Activated naive CD4-positive, alpha-beta T cell treated with anti-CD3 and anti-CD28 coated beads, Interleukin-2, amount 10 ng/mL, durations not matched to agents 7 days and 5 days (primary cell): ENCODE measurements around the gene ZNF763.
"Not testable (repeated sequence)": the region's sequence is repeated elsewhere in the genome, so short reads cannot be mapped to it uniquely, and the experiment has no call there.

Source experiments
- CTCF ChIA-PET: fragments of 350-600 bp; sonication (Branson Sonifier 250); formaldehyde crosslinking; loops from one replicate; lab custom pipeline; 2021; ENCODE audit warnings: antibody characterized with exemption; lab: Charles Lee
- DNase-seq: peaks from one replicate; pipeline ENCODE4 v3.0.0-alpha.2; 2020
- H3K27ac Mint-ChIP-seq: one replicate; pipeline ENCODE4 v1.8.0; 2021; ENCODE audit warnings: mild to moderate bottlenecking, moderate library complexity, mixed read lengths
- H3K27me3 Mint-ChIP-seq: one replicate; pipeline ENCODE4 v1.8.0; 2021; ENCODE audit warnings: mild to moderate bottlenecking, mixed read lengths
- H3K36me3 Mint-ChIP-seq: one replicate; pipeline ENCODE4 v1.8.0; 2021; ENCODE audit warnings: mixed read lengths
- H3K4me1 Mint-ChIP-seq: one replicate; pipeline ENCODE4 v1.8.0; 2021; ENCODE audit warnings: mixed read lengths
- H3K4me3 Mint-ChIP-seq: one replicate; pipeline ENCODE4 v1.8.0; 2021; ENCODE audit warnings: mild to moderate bottlenecking, moderate library complexity, mixed read lengths
- H3K9me3 Mint-ChIP-seq: one replicate; pipeline ENCODE4 v1.8.0; 2021; ENCODE audit warnings: mixed read lengths

ZNF763 gene

DNA sequence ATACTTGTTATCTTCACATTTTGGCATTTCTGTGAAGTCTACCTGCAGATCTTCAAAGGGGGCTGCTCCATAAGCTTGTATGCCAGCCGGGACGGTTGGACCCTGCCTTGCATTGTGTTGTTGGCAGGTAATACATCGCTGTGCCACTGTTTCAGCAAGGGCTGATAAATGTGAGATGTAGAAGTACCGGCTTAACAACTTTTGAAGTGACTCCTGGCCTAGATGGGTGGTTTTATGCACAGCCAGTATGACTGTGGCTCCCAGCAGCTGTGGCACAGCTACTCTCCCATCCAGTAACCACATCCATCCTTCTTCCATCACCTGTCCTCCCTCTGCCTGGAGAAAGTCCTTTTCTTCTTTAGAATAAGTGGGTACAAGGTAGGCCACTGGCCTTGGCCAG lies 20.2 kb upstream of the ZNF763 start:
- Mint-ChIP-seq H3K9me3 (peaks cover 85% of the 10 kb centered on the region), H3K27me3 (no peaks in the 10 kb centered on the region), H3K4me3 (no peak overlapping the region), H3K4me1 (peaks cover 2% of the 10 kb centered on the region), H3K27ac (no peak overlapping the region), H3K36me3 (peaks cover 94% of the 10 kb centered on the region)
- CTCF ChIA-PET = interaction anchor here (1.0 kb wide), 1 partner anchor 19 kb away, joined by 3 read pairs; no protein-coding TSS in a partner anchor
- DNase-seq = no peak

DNA sequence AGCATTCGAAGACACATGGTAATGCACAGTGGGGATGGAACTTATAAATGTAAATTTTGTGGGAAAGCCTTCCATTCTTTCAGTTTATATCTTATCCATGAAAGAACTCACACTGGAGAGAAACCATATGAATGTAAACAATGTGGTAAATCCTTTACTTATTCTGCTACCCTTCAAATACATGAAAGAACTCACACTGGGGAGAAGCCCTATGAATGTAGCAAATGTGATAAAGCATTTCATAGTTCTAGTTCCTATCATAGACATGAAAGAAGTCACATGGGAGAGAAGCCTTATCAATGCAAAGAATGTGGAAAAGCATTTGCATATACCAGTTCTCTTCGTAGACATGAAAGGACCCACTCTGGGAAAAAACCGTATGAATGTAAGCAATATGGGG lies 16.2 kb upstream of the ZNF763 start:
- Mint-ChIP-seq H3K4me3 (no peak overlapping the region), H3K9me3 (peaks cover 85% of the 10 kb centered on the region), H3K27ac (no peak overlapping the region), H3K4me1 (no peaks in the 10 kb centered on the region), H3K27me3 (no peaks in the 10 kb centered on the region), H3K36me3 (peaks cover 89% of the 10 kb centered on the region)
- no peak for DNase-seq
- CTCF ChIA-PET = no interaction called here

DNA sequence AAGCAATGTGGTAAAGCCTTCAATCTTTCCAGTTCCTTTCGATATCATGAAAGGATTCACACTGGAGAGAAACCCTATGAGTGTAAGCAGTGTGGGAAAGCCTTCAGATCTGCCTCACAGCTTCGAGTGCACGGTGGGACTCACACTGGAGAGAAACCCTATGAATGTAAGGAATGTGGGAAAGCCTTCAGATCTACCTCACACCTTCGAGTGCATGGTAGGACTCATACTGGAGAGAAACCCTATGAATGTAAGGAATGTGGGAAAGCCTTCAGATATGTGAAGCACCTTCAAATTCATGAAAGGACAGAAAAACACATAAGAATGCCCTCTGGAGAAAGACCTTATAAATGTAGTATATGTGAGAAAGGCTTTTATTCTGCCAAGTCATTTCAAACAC lies 15.6 kb upstream of the ZNF763 start:
- H3K27ac Mint-ChIP-seq = peak overlapping the region; percentile 31
- no peak for DNase-seq
- no peaks in the 10 kb centered on the region for H3K27me3 Mint-ChIP-seq
- no peaks in the 10 kb centered on the region for H3K4me1 Mint-ChIP-seq
- H3K9me3 Mint-ChIP-seq = peaks cover 84% of the 10 kb centered on the region
- no peak overlapping the region for H3K4me3 Mint-ChIP-seq
- CTCF ChIA-PET = no interaction called here
- peaks cover 84% of the 10 kb centered on the region for H3K36me3 Mint-ChIP-seq

DNA sequence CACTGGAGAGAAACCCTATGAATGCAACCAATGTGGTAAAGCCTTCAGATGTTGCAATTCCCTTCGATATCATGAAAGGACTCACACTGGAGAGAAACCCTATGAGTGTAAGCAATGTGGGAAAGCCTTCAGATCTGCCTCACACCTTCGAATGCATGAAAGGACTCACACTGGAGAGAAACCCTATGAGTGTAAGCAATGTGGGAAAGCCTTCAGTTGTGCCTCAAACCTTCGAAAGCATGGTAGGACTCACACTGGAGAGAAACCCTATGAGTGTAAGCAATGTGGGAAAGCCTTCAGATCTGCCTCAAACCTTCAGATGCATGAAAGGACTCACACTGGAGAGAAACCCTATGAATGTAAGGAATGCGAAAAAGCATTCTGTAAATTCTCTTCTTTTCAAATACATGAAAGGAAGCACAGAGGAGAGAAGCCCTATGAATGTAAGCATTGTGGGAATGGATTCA lies 15.2 kb upstream of the ZNF763 start:
- peak overlapping the region; percentile 31 for H3K27ac Mint-ChIP-seq
- peaks cover 79% of the 10 kb centered on the region for H3K36me3 Mint-ChIP-seq
- H3K27me3 Mint-ChIP-seq, DNase-seq, H3K4me3 Mint-ChIP-seq, CTCF ChIA-PET, H3K4me1 Mint-ChIP-seq: not testable (repeated sequence)
- peaks cover 81% of the 10 kb centered on the region for H3K9me3 Mint-ChIP-seq

DNA sequence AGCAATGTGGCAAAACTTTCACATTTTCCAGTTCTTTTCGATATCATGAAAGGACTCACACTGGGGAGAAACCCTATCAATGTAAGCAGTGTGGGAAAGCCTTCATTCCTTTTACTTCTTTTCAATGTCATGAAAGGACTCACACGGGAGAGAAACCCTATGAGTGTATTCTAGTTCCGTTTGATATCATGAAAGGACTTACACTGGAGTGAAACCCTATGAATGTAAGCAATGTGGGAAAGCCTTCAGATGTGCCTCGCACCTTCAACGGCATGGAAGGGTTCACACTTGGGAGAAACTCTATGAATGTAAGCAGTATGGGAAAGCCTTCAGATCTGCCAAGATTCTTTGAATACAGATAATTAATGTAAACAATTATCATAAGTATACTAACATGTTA lies 14.5 kb upstream of the ZNF763 start:
- H3K4me3 Mint-ChIP-seq = no peak overlapping the region
- no peaks in the 10 kb centered on the region for H3K27me3 Mint-ChIP-seq
- peaks cover 80% of the 10 kb centered on the region for H3K9me3 Mint-ChIP-seq
- H3K36me3 Mint-ChIP-seq = peaks cover 76% of the 10 kb centered on the region
- CTCF ChIA-PET = interaction anchor here (0.6 kb wide), 1 partner anchor 22 kb away, joined by 4 read pairs; no protein-coding TSS in a partner anchor
- no peaks in the 10 kb centered on the region for H3K4me1 Mint-ChIP-seq
- H3K27ac Mint-ChIP-seq = no peak overlapping the region
- no peak for DNase-seq

DNA sequence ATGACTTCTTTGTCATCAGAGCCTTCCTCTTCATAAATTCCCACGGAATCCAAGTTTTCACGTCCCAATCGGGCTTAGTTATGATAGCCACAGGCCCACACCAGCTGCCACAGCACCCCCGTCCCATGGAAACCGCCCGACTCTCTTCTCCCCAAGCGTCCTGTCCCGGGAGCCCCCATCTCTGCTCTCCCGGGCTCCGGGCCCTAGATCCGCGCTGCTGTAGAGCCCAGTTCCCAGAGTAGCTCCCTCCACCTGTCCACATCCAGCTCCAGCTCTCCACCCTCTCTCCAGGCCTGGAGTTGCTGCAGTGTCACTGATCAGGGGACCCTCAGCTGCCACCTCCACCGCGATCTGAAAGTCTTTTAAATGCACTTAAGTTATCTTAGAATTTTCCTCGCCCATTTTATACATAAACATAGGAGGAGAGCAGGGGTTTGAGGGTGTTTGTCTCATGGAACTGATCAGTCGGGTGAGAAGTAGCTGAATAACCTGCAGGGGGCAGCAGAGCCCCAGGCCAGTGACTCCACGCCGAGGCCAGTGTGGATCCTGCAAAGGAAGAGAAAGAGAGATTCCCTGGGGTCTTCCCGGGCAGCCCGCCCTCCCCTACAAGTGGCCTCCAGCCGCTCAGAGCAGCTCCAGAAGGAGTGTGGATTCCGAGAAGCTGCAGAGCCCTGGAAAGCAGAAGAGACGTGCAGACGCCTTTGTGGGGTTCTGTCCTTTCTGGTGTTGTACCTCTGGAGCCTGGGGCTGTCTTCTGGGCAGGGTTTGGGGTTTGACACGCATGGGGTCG lies 1.1 kb upstream of the ZNF763 start:
- CTCF ChIA-PET = interaction anchor here (0.9 to 3.3 kb wide), 12 partner anchors 9 to 369 kb away, joined by 3 to 36 read pairs (median 3); partner anchors contain the start of gene ZNF20
- Mint-ChIP-seq H3K27ac (peak overlapping the region; percentile 94), H3K9me3 (peaks cover 18% of the 10 kb centered on the region), H3K4me1 (peaks cover 22% of the 10 kb centered on the region), H3K4me3 (peak overlapping the region; percentile 86), H3K36me3 (peaks cover 12% of the 10 kb centered on the region), H3K27me3 (no peaks in the 10 kb centered on the region)
- DNase-seq = peak; percentile 73

DNA sequence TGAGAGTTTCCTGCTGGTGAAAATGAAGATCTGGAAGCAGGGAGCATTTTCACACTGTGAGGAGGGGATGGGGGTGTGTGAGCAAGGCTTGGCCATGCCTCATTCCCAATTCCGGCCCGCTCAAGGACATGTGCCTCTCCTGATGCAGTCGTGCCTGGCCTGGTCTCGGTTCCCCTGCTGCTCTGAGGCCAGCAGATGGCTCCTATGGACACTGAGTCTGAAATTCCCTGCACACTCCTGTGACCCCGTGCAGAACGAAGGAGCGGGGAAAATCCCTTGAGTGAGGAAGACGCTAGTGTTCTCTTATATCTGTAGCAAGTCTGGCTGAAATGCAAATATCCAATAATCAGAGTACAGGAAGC lies 363 bp upstream of the ZNF763 start:
- CTCF ChIA-PET = interaction anchor here (0.6 to 3.3 kb wide), 9 partner anchors 10 to 176 kb away, joined by 3 to 36 read pairs (median 3); partner anchors contain the start of gene ZNF20
- peaks cover 13% of the 10 kb centered on the region for H3K36me3 Mint-ChIP-seq
- H3K4me1 Mint-ChIP-seq = peaks cover 22% of the 10 kb centered on the region
- H3K27ac Mint-ChIP-seq = peak overlapping the region; percentile 94
- H3K4me3 Mint-ChIP-seq = peak overlapping the region; percentile 86
- H3K27me3 Mint-ChIP-seq = no peaks in the 10 kb centered on the region
- H3K9me3 Mint-ChIP-seq = peaks cover 16% of the 10 kb centered on the region
- DNase-seq = no peak

DNA sequence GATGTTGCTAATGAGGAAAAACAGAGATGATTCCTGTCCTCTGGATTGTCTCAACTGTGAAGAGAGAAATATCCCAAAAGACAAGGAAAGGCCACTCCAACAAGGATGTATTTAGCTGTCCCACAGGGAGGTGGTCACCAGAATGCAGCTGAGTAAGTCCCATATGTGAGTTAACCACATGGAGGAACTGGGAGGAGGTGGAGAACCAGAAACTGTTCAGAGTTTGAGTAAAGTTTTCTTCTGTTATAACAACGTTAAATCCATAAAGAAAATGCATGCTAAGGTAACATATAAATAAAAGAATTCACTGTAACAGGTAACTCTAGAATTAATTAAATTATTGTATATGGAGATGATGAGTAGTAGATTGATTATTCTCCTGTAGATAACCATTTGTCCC lies 5.3 kb downstream of the ZNF763 start:
- CTCF ChIA-PET = no interaction called here
- DNase-seq = no peak
- Mint-ChIP-seq H3K4me1 (peaks cover 9% of the 10 kb centered on the region), H3K27me3 (no peaks in the 10 kb centered on the region), H3K9me3 (peaks cover 31% of the 10 kb centered on the region), H3K4me3 (no peak overlapping the region), H3K36me3 (peaks cover 29% of the 10 kb centered on the region), H3K27ac (no peak overlapping the region)

DNA sequence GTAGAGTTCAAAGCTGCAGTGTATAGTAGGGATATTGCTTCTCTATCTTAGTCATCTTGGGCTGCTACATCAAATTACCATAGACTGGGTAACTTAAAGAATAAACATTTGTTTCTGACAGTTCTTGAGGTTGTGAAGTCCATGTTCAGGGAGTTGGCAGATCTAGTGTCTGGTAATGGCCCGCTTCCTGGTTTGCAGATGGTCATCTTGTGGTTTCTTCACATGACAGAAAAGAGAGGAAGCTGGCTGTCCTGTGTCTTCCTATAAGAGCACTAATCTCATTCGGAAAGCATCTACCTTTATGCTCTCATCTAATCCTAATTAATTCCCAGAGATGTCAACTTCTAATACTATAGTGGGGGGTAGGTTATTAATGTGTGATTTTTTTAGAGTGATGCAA lies 6.2 kb downstream of the ZNF763 start:
- CTCF ChIA-PET = interaction anchor here (0.7 kb wide), 1 partner anchor 92 kb away, joined by 3 read pairs; no protein-coding TSS in a partner anchor
- Mint-ChIP-seq H3K27ac (no peak overlapping the region), H3K4me3 (no peak overlapping the region), H3K9me3 (peaks cover 34% of the 10 kb centered on the region), H3K36me3 (peaks cover 27% of the 10 kb centered on the region), H3K4me1 (peaks cover 2% of the 10 kb centered on the region), H3K27me3 (no peaks in the 10 kb centered on the region)
- DNase-seq = no peak

DNA sequence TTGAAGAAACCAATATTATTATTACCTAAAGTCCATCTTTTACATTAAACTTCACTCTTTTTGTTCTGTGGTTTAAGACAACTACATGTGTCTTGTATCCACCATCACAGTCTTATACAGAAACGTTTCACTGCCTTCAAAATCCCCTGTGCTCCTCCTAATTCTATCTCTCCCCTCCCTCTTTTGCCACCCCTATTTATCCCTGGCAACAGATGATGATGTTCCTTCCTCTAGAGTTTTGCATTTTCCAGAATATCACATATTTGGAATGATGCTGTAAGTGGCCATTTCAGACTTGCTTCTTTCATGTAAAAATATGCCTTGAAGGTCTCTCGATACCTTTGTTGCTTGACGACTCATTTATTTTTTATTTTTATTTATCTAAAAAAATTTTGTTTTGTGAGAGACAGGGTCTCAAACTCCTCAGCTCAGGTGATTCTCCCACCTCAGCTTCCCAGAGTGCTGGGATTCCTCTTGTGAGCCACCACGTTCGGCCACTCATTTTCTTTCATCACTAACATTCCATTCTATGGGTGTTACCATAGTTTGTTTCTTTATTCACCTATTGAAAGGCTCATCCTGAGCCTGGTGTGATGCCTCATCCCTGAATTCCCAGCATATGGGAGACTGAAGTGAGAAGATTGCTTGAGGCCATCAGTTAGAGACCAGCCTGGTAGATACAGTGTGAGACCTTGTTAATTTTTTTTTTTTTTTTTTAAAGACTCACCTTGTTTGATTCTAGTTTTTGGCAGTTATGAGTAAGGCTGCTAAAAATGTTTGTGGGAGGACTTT lies 8.4 kb downstream of the ZNF763 start:
- Mint-ChIP-seq H3K4me3 (no peak overlapping the region), H3K27me3 (no peaks in the 10 kb centered on the region), H3K27ac (no peak overlapping the region), H3K4me1 (no peaks in the 10 kb centered on the region), H3K9me3 (peaks cover 47% of the 10 kb centered on the region), H3K36me3 (peaks cover 36% of the 10 kb centered on the region)
- CTCF ChIA-PET = interaction anchor here (0.7 kb wide), 2 partner anchors 22 to 100 kb away, joined by 3 to 4 read pairs; no protein-coding TSS in a partner anchor
- no peak for DNase-seq

DNA sequence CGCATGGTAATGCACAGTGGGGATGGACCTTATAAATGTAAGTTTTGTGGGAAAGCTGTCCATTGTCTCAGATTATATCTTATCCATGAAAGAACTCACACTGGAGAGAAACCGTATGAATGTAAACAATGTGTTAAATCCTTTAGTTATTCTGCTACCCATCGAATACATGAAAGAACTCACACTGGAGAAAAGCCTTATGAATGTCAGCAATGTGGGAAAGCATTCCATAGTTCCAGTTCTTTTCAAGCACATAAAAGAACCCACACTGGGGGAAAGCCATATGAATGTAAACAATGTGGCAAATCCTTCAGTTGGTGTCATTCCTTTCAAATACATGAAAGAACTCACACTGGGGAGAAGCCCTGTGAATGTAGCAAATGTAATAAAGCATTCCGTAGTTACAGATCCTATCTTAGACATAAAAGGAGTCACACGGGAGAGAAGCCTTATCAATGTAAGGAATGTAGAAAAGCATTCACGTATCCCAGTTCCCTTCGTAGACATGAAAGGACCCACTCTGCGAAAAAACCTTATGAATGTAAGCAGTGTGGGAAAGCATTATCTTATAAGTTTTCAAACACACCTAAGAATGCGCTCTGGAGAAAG lies 13.8 kb downstream of the ZNF763 start:
- Mint-ChIP-seq H3K9me3 (peaks cover 75% of the 10 kb centered on the region), H3K27me3 (no peaks in the 10 kb centered on the region), H3K4me1 (no peaks in the 10 kb centered on the region), H3K4me3 (no peak overlapping the region), H3K27ac (no peak overlapping the region), H3K36me3 (peaks cover 38% of the 10 kb centered on the region)
- DNase-seq = no peak
- CTCF ChIA-PET = no interaction called here

DNA sequence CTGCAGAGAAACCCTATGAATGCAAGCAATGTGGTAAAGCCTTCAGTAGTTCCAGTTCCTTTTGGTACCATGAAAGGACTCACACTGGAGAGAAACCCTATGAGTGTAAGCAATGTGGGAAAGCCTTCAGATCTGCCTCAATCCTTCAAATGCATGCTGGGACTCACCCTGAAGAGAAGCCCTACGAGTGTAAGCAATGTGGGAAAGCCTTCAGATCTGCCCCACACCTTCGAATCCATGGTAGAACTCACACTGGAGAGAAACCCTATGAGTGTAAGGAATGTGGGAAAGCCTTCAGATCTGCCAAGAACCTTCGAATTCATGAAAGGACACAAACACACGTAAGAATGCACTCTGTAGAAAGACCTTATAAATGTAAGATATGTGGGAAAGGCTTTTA lies 14.7 kb downstream of the ZNF763 start:
- no peak overlapping the region for H3K4me3 Mint-ChIP-seq
- no peak overlapping the region for H3K27ac Mint-ChIP-seq
- peaks cover 75% of the 10 kb centered on the region for H3K9me3 Mint-ChIP-seq
- no peaks in the 10 kb centered on the region for H3K4me1 Mint-ChIP-seq
- CTCF ChIA-PET = no interaction called here
- peaks cover 38% of the 10 kb centered on the region for H3K36me3 Mint-ChIP-seq
- DNase-seq = no peak
- H3K27me3 Mint-ChIP-seq = no peaks in the 10 kb centered on the region

DNA sequence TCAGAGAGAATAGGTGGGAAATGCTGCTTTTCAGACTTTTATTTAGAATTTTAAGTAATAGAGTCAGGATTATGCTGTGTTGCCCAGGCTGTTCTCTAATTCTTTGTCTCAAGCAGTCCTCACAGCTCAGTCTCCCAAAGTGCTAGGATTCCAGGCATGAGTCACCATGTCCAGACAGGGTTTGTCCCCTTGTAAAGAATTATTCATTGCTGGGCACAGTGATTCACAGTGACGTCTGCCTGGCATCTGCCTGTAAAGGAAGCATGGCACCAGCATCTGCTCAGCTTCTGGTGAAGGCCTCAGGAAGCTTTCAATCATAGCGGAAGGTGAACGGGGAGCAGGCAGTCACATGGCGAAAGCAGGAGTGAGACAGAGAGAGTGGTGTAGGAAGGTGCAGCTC lies 17.7 kb downstream of the ZNF763 start:
- Mint-ChIP-seq H3K4me1 (peaks cover 2% of the 10 kb centered on the region), H3K27me3 (peaks cover 2% of the 10 kb centered on the region), H3K36me3 (peaks cover 27% of the 10 kb centered on the region), H3K9me3 (peaks cover 60% of the 10 kb centered on the region), H3K4me3 (no peak overlapping the region), H3K27ac (no peak overlapping the region)
- DNase-seq = no peak
- CTCF ChIA-PET = no interaction called here

DNA sequence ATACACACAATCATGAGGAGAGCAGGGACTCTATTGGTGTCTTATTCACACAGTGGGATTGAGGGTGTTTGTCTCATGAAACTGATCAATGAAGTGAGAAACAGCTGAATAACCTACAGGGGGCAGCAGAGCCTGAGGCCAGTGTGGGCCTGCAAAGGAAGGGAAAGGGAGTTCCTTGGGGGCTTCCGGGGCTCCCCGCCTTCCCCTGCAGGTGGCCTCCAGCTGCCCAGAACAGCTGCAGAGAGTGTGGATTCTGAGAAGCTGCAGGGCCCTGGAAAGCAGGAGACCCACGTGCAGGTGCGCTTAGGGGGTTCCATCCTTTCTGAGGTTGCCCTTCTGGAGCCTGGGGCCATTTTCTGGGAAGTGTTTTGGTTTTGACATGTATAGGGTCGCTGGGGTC lies 20.1 kb downstream of the ZNF763 start:
- Mint-ChIP-seq H3K4me1 (peaks cover 5% of the 10 kb centered on the region), H3K4me3 (no peak overlapping the region), H3K27ac (no peak overlapping the region), H3K27me3 (peaks cover 4% of the 10 kb centered on the region), H3K36me3 (peaks cover 5% of the 10 kb centered on the region), H3K9me3 (peaks cover 36% of the 10 kb centered on the region)
- DNase-seq = peak; percentile 26
- CTCF ChIA-PET = interaction anchor here (0.6 kb wide), 1 partner anchor 188 kb away, joined by 3 read pairs; no protein-coding TSS in a partner anchor
